ACC112 (cell line): Measurements from ENCODE around the gene FZD1.

Experiments used
- H2AFZ ChIP-seq: fragments of 200-600 bp; sonication (generic); one replicate; pipeline ENCODE4 v1.6.0; 2017; ENCODE audit warnings: antibody characterized with exemption, low read length; ENCODE audit not compliant: unreplicated experiment
- H3K27ac ChIP-seq: fragments of 200-600 bp; sonication (generic); 2 replicates; pipeline ENCODE4 v1.5.1; 2014; ENCODE audit warnings: low read depth, mild to moderate bottlenecking, antibody characterized with exemption, low read length, moderate library complexity
- H3K27me3 ChIP-seq: fragments of 200-600 bp; sonication (generic); 2 replicates; pipeline ENCODE4 v1.6.1; 2014; ENCODE audit warnings: mild to moderate bottlenecking, antibody characterized with exemption, low read length, moderate library complexity, mixed read lengths; ENCODE audit not compliant: insufficient read depth
- H3K36me3 ChIP-seq: fragments of 200-600 bp; sonication (generic); 2 replicates; pipeline ENCODE4 v1.6.1; 2016; ENCODE audit warnings: mild to moderate bottlenecking, antibody characterized with exemption, low read length, moderate library complexity, mixed read lengths; ENCODE audit not compliant: insufficient read depth
- H3K4me1 ChIP-seq: fragments of 200-600 bp; sonication (generic); one replicate; pipeline ENCODE4 v1.6.1; 2016; ENCODE audit warnings: low read length, mixed read lengths; ENCODE audit not compliant: insufficient read depth, unreplicated experiment, control insufficient read depth
- H3K4me3 ChIP-seq: fragments of 200-600 bp; sonication (generic); 2 replicates; pipeline ENCODE4 v1.5.1; 2014; ENCODE audit warnings: mild to moderate bottlenecking, low read depth, low read length
- H3K79me2 ChIP-seq: fragments of 200-600 bp; sonication (generic); one replicate; pipeline ENCODE4 v1.6.0; 2016; ENCODE audit warnings: low read length; ENCODE audit not compliant: control insufficient read depth, unreplicated experiment, insufficient read depth

The FZD1 gene

GRCh38 chr7:91240376-91240941 is 23.8 kb upstream of the FZD1 start:
- peak overlapping the region; percentile 59 for H3K27ac ChIP-seq
- H3K27me3 ChIP-seq = no peaks in the 10 kb centered on the region
- H3K4me1 ChIP-seq = peaks cover 39% of the 10 kb centered on the region
- no peaks in the 10 kb centered on the region for H3K79me2 ChIP-seq
- H2AFZ ChIP-seq = peak overlapping the region; percentile 91
- no peak overlapping the region for H3K4me3 ChIP-seq
- no peaks in the 10 kb centered on the region for H3K36me3 ChIP-seq

GRCh38 chr7:91242097-91242844 is 22.0 kb upstream of the FZD1 start:
- no peaks in the 10 kb centered on the region for H3K36me3 ChIP-seq
- peaks cover 39% of the 10 kb centered on the region for H3K4me1 ChIP-seq
- no peak overlapping the region for H3K27ac ChIP-seq
- H3K79me2 ChIP-seq = no peaks in the 10 kb centered on the region
- peak overlapping the region; percentile 39 for H2AFZ ChIP-seq
- no peak overlapping the region for H3K4me3 ChIP-seq
- no peaks in the 10 kb centered on the region for H3K27me3 ChIP-seq

GRCh38 chr7:91243591-91244301 is 20.5 kb upstream of the FZD1 start:
- Histone ChIP-seq H3K4me3 (peak overlapping the region; percentile 32; the same call in 1 of the 2 replicates), H3K36me3 (no peaks in the 10 kb centered on the region), H2AFZ (no peak overlapping the region), H3K4me1 (peaks cover 42% of the 10 kb centered on the region), H3K27ac (no peak overlapping the region), H3K79me2 (no peaks in the 10 kb centered on the region), H3K27me3 (no peaks in the 10 kb centered on the region)

- Histone ChIP-seq H2AFZ (no peak overlapping the region), H3K27ac (no peak overlapping the region), H3K27me3 (no peaks in the 10 kb centered on the region), H3K36me3 (no peaks in the 10 kb centered on the region), H3K4me1 (peaks cover 33% of the 10 kb centered on the region), H3K79me2 (no peaks in the 10 kb centered on the region), H3K4me3 (no peak overlapping the region)
Observed at GRCh38 chr7:91247500-91247899, 16.7 kb upstream of the FZD1 start.

GRCh38 chr7:91248996-91249395 is 15.2 kb upstream of the FZD1 start:
- peak overlapping the region; percentile 4; the same call in 1 of the 2 replicates for H3K27ac ChIP-seq
- no peaks in the 10 kb centered on the region for H3K79me2 ChIP-seq
- no peak overlapping the region for H2AFZ ChIP-seq
- H3K4me3 ChIP-seq = no peak overlapping the region
- no peaks in the 10 kb centered on the region for H3K27me3 ChIP-seq
- peaks cover 26% of the 10 kb centered on the region for H3K4me1 ChIP-seq
- H3K36me3 ChIP-seq = no peaks in the 10 kb centered on the region

GRCh38 chr7:91249506-91250233 is 14.6 kb upstream of the FZD1 start:
- peak overlapping the region; percentile 4; the same call in 1 of the 2 replicates for H3K27ac ChIP-seq
- H3K27me3 ChIP-seq = no peaks in the 10 kb centered on the region
- H3K4me1 ChIP-seq = peaks cover 25% of the 10 kb centered on the region
- no peak overlapping the region for H3K4me3 ChIP-seq
- H3K79me2 ChIP-seq = no peaks in the 10 kb centered on the region
- no peaks in the 10 kb centered on the region for H3K36me3 ChIP-seq
- no peak overlapping the region for H2AFZ ChIP-seq

GRCh38 chr7:91250706-91251105 is 13.5 kb upstream of the FZD1 start:
- Histone ChIP-seq H3K79me2 (no peaks in the 10 kb centered on the region), H3K4me3 (no peak overlapping the region), H3K27me3 (no peaks in the 10 kb centered on the region), H2AFZ (no peak overlapping the region), H3K4me1 (peaks cover 25% of the 10 kb centered on the region), H3K27ac (no peak overlapping the region), H3K36me3 (no peaks in the 10 kb centered on the region)

GRCh38 chr7:91251877-91252276 is 12.4 kb upstream of the FZD1 start:
- Histone ChIP-seq H3K4me1 (peaks cover 25% of the 10 kb centered on the region), H2AFZ (no peak overlapping the region), H3K36me3 (no peaks in the 10 kb centered on the region), H3K27ac (no peak overlapping the region), H3K79me2 (no peaks in the 10 kb centered on the region), H3K27me3 (no peaks in the 10 kb centered on the region), H3K4me3 (no peak overlapping the region)

GRCh38 chr7:91263384-91264045 is 718 bp upstream of the FZD1 start:
- Histone ChIP-seq H3K79me2 (peaks cover 22% of the 10 kb centered on the region), H3K4me1 (peaks cover 26% of the 10 kb centered on the region), H3K36me3 (no peaks in the 10 kb centered on the region), H2AFZ (peak overlapping the region; percentile 95), H3K27me3 (no peaks in the 10 kb centered on the region), H3K27ac (peak overlapping the region; percentile 72), H3K4me3 (peak overlapping the region; percentile 96)
